EL (cell line): ENCODE data around the gene ARRB2.

Experiments used
- DNase-seq: peaks from one replicate; pipeline ENCODE4 v3.0.0-alpha.2; 2016

ARRB2 gene

GRCh38 chr17:4733073-4733531, 22.7 kb downstream of the ARRB2 start:
- no peak for DNase-seq

GRCh38 chr17:4734857-4735475, 24.5 kb downstream of the ARRB2 start:
- no peak for DNase-seq

- no peak for DNase-seq
These were observed 25.6 kb downstream of the ARRB2 start for GRCh38 chr17:4735876-4736651.

GRCh38 chr17:4738136-4739121, 28.0 kb downstream of the ARRB2 start:
- DNase-seq = no peak

GRCh38 chr17:4739122-4740024, 28.9 kb downstream of the ARRB2 start, which contains the start of the genes CXCL16 and ZMYND15:
CXCL16 (minus strand) TSS chr17:4739928; CDS start chr17:4739339, 589 bp downstream.
ZMYND15 (plus strand) TSS chr17:4739833; CDS start chr17:4740549, 716 bp downstream.
- peak; percentile 49 for DNase-seq

GRCh38 chr17:4740025-4740351, 29.6 kb downstream of the ARRB2 start:
- no peak for DNase-seq

GRCh38 chr17:4740584-4740983, 30.2 kb downstream of the ARRB2 start:
- no peak for DNase-seq

- no peak for DNase-seq
These were observed 31.1 kb downstream of the ARRB2 start for GRCh38 chr17:4741544-4741943.

- DNase-seq = no peak
These were observed 31.7 kb downstream of the ARRB2 start for GRCh38 chr17:4742133-4742532.

GRCh38 chr17:4742629-4743028, 32.2 kb downstream of the ARRB2 start:
- DNase-seq = no peak

- DNase-seq = no peak
These were observed 32.8 kb downstream of the ARRB2 start for GRCh38 chr17:4743216-4743615.

- no peak for DNase-seq
These were observed 33.5 kb downstream of the ARRB2 start for GRCh38 chr17:4743898-4744297.

- no peak for DNase-seq
These were observed 34.9 kb downstream of the ARRB2 start for GRCh38 chr17:4744999-4745969.

GRCh38 chr17:4747847-4748246, 37.4 kb downstream of the ARRB2 start:
- no peak for DNase-seq

- DNase-seq = no peak
These were observed 38.3 kb downstream of the ARRB2 start for GRCh38 chr17:4748686-4749085.

- no peak for DNase-seq
These were observed 40.2 kb downstream of the ARRB2 start for GRCh38 chr17:4750606-4751005.

GRCh38 chr17:4751932-4752331, 41.5 kb downstream of the ARRB2 start:
- no peak for DNase-seq

- DNase-seq = no peak
These were observed 43.0 kb downstream of the ARRB2 start for GRCh38 chr17:4753392-4753791.

- DNase-seq = no peak
These were observed 49.4 kb downstream of the ARRB2 start for GRCh38 chr17:4759776-4760236.

GRCh38 chr17:4764595-4764994, 54.2 kb downstream of the ARRB2 start:
- DNase-seq = no peak

GRCh38 chr17:4766201-4766600, 55.8 kb downstream of the ARRB2 start:
- DNase-seq = no peak
